NB4 (cell line): Measurements from ENCODE around the gene UBE2D2.

Source experiments
- MYC ChIP-seq: IDR thresholded peaks from 2 replicates; pipeline ENCODE4 v1.6.1; 2011; ENCODE audit warnings: low read depth, low read length
- POLR2A ChIP-seq: IDR thresholded peaks from 2 replicates; pipeline ENCODE4 v1.6.1; 2011; ENCODE audit warnings: mild to moderate bottlenecking; ENCODE audit not compliant: insufficient read length; ENCODE audit errors: extremely low read depth
- TF ChIP-seq, protein P1 (sequence below): IDR thresholded peaks from one replicate; pipeline ENCODE4 v1.5.1; 2012; ENCODE audit warnings: low read depth, low read length
- TF ChIP-seq, protein P2 (sequence below): IDR thresholded peaks from 2 replicates; pipeline ENCODE4 v1.6.1; 2011; ENCODE audit warnings: low read depth, low read length

DNA sequence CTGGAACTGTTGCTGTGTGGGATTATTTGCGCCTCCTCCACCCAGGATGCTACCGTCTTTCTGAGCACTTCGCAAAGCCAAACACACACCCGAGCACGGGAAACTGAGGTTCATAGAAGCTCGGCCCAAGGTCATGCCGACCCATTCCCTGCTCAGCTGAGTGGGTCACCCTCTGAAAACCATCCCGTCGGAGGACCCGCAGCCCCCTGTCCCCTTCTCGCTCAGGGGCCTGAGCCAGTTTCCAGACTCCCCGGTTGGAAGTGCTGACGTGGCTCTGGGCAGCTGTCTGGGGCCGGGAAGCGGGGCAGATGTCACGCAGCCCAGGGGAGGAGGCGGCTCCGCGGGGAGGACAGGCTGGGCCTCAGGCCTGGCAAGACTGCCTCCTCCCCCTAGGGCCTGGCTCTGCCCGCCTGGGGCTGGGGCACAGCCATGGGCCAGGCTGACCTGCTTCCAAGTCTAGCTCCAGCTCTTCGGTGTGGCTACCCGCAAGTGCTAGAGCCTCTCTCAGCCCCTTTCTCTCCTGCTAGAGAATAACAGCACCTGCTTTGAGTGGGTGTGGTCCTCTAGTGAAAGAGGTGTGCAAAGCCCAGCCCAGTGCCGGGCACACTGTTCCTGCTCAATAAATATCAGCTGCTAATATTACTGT lies 77.1 kb downstream of the UBE2D2 start:
- TF ChIP-seq, protein P1, sequence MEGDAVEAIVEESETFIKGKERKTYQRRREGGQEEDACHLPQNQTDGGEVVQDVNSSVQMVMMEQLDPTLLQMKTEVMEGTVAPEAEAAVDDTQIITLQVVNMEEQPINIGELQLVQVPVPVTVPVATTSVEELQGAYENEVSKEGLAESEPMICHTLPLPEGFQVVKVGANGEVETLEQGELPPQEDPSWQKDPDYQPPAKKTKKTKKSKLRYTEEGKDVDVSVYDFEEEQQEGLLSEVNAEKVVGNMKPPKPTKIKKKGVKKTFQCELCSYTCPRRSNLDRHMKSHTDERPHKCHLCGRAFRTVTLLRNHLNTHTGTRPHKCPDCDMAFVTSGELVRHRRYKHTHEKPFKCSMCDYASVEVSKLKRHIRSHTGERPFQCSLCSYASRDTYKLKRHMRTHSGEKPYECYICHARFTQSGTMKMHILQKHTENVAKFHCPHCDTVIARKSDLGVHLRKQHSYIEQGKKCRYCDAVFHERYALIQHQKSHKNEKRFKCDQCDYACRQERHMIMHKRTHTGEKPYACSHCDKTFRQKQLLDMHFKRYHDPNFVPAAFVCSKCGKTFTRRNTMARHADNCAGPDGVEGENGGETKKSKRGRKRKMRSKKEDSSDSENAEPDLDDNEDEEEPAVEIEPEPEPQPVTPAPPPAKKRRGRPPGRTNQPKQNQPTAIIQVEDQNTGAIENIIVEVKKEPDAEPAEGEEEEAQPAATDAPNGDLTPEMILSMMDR: no peak
- no peak for TF ChIP-seq MYC
- TF ChIP-seq POLR2A: no peak
- TF ChIP-seq, protein P2, sequence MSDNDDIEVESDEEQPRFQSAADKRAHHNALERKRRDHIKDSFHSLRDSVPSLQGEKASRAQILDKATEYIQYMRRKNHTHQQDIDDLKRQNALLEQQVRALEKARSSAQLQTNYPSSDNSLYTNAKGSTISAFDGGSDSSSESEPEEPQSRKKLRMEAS: no peak
